Activated CD4-positive, alpha-beta T cell treated with anti-CD3 and anti-CD28 coated beads, Interleukin-10, Interleukin-2, amounts not matched to agents 100 ng/mL and 50 ng/mL, durations not matched to agents 16 hours and 8 hours (primary cell): ENCODE data around the gene SF3A2.
"Not testable (repeated sequence)": the region's sequence is repeated elsewhere in the genome, so short reads cannot be mapped to it uniquely, and the experiment has no call there.

Experiments used
- DNase-seq: peaks from one replicate; pipeline ENCODE4 v3.0.0-alpha.2; 2020

Gene SF3A2

DNA sequence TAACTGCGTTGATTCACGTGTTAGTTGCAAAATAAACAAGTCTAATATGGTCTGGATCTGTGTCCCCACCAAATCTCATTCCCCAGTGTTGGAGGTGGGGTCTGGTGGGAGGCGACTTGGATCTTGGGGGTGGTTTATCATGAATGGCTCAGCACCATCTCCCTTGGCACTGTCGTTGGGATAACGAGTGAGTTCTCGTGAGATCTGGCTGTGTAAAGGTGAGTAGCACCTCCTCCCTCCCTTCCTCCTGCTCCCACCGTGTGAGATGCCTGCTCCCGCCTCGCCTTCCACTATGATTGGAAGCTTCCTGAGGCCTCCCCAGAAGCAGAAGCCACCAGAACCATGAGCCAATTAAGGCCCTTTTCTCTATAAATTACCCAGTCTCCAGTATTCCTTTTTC is 40.5 kb downstream of the SF3A2 start:
- DNase-seq, result no peak

DNA sequence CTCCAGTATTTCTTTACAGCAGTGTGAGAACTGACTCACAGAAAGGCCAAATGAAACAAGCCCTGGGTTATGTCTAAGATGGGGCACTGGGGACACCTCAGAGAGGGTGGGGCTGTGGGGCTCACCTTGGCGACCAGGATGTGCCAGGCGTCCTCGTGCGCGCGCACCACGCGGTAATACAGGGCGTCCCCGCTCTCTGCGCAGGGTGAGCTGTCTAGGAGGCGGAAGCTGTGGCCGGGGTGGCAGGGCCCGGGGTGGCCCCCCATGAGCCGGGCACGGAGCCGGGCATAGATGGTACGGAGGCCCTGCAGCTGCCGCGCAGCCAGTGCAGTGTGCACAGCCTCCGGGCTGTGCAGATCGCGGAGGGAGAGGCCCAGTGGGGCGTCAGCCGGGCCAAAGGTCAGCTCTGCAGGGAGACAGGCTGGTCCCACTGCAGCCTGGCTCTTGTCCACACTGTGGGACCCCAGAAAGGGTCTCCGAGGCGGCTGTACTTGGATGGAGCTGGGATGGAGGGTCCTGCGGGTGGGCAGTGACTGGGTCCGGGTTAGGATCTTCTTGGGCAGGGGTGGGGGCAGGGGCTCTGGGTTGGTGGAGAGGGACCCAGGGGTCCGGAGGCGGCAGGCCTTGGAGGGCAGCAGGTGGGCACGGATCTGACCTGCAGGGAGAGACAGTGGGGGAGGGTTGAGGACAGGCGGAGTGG is 42.0 kb downstream of the SF3A2 start:
- DNase-seq, result no peak

DNA sequence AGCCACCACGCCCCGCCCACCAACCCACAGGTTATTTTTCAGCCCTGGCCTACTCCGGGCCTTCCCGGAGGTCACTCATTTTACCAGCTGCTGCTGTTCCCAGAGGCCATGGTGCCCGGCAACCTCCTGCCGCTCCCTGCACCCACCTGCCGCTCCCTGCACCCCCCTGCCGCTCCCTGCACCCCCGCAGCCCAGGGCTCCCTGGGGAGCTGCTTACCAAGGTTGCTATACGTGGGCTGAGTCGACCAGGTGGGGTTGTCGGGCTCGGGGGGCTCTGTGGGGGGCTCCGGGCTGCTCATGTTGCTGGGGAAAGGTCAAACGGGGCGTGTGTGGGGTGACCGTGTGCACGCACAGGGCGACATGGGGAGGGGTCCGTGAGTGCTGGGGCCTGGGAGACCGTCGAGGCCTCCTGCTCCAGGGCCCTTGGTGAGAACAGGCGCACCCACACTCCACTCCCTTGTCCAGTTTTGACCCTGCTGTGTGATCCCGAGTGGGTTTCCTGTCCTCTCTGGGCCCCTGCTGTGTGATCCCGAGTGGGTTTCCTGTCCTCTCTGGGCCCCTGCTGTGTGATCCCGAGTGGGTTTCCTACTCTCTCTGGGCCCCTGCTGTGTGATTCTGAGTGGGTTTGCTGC is 44.1 kb downstream of the SF3A2 start:
- DNase-seq, result no peak

DNA sequence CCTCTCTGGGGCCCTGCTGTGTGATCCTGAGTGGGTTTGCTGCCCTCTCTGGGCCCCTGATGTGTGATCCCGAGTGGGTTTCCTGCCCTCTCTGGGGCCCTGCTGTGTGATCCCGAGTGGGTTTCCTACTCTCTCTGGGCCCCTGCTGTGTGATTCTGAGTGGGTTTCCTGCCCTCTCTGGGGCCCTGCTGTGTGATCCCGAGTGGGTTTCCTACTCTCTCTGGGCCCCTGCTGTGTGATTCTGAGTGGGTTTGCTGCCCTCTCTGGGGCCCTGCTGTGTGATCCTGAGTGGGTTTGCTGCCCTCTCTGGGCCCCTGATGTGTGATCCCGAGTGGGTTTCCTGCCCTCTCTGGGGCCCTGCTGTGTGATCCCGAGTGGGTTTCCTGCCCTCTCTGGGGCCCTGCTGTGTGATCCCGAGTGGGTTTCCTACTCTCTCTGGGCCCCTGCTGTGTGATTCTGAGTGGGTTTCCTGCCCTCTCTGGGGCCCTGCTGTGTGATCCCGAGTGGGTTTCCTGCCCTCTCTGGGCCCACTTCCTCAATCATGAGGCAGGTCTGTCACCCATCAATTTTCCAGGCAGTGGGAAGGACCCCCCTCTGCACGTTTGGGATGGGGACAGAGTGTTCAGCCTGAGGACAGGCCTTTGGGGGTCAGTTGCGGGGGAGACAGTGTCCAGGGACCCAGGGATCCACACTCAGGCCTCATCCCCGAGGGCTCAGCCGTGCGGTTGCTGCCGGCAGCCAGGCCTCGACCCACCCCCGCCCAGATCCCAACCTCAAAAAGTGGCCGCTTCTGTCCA is 44.8 kb downstream of the SF3A2 start:
- not testable (repeated sequence) for DNase-seq

DNA sequence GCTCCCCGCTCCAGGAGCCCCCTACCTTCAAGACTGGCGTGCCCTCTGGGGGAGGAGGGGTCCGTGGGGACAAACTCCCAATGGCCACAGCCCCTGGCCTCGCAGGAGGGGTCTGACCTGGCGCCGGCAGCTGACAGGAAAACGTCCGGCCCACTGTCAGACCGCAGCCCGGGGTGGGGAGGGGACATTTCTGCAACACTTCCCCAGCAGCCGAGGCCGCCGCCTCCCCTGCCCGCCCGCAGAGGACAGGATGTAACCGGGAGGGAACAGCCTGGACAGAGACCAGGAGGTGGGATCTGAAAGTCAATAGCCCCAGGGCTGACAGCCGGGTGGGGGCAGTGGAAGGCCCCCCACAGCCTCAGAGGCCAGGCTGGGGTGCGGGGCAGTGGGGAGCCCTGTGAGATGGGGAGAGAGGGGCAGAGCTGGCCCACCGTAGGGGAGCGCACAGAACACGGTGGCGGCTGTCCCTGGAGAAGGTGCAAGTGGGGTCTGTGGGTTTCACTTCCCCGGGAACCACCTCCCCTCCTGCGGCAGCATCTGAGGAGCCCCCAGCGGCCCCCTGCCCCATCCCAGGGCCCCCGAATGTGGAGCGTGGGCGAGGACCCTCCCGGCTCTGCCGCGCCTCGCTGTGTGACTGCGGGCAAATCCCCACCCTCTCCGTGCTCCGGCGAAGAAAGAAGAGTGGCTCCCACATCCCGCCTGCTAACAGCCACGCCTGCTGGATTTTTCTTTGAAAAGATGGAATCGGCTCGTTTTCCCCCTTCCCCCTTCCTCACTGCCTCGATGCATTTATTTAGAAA is 45.6 kb downstream of the SF3A2 start, which contains the start of gene PEAK3:
Gene PEAK3, minus strand, starts transcription at position 114 of the 800 bp plus-strand sequence. CDS start 1,244 bp downstream, outside the sequence.
- DNase-seq, result no peak

DNA sequence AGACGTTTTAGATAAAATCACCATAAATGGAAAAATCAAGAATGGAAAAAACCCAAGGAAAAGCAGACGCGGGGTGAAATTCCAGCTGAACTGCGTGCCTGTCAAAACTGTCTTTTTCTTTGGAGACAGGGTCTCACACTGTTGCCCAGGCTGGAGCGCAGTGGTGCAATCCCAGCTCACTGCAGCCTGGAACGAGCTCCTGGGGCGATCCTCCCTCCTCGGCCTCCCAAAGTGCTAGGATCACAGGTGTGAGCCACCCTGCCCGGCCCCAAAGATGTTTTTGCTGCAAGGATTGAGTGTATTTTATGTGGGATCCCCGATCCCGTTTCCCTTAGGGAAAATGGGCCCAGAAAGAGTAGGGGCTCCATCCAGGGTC is 46.2 kb downstream of the SF3A2 start:
- no peak for DNase-seq

DNA sequence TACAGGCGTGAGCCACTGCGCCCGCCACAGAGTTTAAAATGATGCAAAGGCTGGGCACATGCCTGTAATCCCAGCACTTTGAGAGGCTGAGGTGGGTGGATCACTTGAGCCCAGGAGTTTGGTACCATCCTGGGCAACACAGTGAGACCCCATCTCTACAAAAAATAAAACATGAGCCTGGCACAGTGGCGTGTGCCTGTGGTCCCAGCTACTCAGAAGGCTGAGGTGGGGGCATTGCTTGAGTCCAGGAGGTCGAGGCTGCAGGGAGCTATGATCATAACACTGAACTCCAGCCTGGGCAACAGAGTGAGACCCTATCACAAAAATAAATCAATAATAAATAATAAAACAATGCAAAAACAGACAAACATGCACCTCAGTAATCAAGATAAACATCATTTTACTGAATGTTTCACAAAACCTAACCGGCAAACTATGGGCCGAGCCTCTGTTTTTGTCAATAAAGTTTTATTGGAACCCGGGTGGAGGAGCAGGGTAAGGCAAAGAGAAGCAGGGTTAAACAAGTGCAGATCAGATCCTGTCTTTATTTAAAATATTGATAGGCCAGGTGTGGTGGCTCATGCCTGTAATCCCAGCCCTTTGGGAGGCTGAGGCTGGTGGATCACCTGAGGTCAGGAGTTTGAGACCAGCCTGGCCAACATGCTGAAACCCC is 47.3 kb downstream of the SF3A2 start:
- no peak for DNase-seq

DNA sequence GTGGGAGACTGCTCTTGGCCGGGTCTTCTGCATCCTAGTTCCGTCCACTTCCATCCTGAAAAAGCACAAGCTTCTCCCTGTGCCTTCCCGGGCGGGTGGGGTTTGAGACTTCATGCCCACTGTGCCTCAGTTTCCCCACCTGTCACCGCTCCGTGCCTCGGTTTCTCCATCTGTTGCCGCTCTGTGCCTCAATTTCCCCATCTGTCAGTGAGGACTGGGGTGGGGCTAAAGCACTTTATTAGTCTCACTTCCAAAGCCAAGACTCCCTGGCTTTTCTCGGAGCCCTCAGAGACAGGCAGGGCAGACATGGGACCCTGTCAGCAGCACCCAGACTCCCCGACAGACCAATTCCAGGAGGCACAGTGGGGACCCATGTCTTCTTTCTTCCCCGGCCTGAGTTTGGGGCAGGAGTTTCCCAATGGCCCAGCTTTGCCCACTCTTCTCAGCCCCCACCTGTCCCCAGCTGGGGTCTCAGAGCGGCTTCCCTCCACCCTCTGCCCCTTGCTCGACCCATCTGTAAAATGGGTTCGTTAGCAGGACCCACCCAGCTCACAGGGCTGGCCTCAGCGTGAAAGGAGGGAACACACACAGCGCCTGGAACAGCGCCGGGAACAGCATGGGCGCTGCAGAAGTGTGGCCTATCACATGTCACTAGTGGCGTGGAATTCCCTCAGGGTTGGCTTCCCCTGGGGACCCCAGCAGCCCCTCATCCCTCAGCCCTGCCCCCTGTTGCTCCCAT is 49.9 kb downstream of the SF3A2 start:
- DNase-seq, result no peak

DNA sequence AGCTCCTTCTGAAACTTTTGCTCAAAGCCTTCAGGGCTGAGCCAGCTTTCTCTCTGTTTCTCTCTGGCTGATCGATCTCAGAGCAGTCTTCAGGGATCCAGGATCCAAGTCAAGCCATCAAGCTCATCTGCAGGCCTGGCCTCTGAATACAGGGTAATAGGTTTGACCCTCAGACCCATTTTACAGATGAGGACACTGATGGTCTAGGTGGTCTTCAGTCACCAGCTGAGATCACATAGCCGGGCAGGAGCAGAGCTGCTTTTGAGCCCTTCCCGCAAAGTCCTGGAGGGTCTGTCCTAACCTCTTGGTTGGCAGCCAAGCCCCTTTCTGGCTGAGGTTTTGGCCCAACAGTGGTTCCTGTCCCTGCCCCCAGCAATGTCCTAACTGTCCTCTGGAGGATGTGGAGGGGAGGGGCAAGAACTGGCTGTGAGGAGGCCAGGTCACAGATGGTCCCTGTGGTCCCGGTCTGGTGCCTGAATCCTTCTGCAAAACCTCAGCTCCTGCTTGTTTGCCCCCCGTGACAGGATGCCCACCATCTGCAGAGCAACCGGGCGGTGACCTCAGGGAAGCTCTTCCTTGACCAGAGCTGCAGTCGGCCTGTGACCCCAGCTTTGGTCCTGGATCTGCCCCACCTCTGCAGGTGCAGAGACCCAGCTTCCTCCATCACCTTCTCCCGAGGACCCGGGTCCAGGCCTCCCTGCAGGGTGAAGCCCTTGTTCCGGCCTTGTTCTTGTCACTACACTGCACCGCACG is 51.1 kb downstream of the SF3A2 start:
- no peak for DNase-seq

DNA sequence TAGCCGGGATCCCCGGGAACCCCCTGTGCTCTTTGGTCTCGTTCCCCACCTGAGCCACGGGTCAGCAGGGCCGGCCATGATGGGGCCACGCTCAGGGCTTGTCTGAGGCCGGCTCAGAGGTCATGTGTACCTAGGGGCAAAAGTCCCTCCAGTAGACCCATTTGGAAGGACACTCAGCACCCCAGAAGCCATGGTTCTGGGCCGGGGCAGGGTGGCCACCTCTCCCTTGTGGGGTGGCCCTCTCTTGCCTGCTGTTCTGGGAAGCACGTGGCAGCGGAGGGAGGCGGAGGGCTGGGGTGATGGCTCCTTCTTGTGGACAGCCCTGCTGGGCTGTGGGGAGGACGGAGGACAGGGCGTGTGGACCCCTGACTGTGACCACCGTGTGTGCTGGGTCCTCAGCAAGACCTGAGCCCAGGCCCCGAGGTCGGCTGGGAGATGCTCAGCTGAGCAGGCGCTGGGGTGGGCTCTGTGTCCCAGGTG is 51.8 kb downstream of the SF3A2 start:
- DNase-seq, result no peak

DNA sequence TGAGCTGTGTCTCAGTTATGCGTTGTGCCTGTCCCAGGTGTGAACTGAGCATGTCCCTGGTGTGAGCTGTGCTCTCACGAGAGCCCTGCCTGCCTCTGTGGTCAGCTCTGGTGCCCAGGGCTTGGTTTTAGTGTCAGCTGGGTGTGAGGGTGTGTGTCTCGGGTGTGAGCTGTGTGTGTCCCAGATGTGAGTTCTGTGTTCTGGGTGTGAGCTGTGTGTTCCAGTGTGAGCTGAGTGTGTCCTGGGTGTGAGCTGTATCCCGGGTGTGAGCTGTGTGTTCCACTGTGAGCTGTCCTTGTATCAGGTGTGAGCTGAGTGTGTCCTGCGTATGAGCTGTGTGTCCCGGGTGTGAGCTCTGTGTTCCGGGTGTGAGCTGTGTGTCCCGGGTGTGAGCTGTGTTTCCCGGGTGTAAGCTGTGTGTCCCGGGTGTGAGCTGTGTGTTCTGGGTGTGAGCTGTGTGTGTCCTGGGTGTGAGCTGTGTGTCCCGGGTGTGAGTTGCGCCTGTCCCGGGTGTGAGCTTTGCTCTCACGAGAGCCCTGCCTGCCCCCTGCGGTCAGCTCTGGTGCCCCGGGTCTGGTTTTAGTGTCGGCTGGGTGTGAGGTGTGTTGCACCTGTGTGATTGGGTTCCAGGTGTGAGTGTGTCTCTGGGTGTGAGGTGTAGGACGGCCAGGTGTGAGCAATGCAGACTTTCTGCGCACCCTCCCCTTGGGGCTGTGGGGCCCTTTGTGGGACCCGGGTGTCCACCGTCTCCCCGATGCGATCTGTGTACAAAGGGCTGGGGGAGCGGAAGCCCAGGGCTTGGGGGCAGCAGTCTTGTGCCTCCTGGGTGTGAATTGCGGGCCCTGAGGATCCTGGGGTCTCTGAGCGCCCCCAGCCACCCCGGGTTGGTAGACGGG is 52.4 kb downstream of the SF3A2 start:
- no peak for DNase-seq

DNA sequence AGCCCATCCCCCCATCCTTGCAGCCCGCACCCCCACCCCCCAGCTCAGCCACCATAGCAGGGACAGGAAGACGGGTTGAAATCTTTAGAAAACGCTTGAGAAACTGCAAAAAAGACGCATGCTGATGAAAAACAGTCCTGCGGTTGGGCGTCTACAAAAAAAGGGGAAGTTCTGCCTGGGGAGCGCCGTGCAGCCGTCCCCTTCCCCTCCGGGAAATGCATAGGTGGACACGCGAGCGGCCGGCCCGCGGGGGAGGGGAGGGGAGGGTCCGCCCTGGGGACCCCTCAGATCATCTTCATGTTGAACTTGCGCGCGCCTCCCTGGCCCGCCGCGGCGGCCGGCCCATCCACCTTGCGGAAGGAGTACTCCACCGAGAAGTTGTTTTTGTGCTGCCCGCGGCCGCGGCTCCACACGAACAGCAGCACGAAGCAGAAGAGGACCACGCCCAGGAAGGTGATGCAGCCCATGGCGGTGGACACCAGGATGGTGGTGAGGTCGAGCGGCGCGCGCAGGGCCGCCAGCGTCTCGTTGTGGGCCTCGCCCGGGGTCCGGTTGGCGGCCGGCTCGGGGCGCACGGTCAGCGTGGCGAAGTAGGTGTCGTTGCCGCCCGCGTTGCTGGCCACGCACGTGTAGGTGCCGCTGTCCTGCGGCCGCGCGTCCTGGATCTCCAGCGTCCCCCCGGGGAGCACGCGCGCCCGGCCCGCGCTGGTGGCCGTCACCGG is 53.3 kb downstream of the SF3A2 start:
- DNase-seq, result peak; percentile 66

DNA sequence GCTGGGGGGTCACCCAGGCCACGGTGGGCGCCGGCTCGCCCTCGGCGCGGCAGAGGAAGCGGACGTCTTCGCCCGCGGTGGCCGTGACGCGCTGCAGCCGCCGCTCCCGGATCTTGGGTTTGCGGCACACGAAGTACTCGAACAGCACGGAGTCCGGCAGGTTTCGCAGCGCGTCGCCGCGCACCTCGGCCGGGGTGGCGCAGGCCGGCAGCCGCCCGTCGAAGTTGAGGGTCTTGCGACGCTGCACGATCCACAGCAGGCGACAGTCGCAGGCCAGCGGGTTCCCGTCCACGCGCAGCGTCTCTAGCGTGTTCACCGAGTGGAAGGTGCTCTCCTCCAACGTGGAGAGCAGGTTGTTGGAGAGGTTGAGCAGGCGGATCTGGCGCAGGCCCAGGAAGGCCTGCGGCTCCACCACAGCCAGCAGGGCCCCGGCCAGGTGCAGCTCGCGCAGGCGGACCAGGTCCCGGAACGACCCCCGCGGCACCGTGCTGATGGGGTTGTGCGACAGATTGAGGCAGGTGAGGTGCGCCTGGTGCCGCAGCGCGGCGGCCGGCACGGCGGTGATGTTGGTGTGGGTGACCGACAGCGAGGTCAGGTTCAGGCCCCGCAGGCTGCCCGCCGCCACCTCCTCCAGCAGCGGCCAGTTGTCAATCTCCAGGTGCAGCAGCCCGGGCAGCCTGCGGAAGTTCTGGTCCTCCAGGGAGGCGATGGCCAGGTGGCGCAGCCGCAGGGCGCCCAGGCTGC is 54.0 kb downstream of the SF3A2 start:
- no peak for DNase-seq

DNA sequence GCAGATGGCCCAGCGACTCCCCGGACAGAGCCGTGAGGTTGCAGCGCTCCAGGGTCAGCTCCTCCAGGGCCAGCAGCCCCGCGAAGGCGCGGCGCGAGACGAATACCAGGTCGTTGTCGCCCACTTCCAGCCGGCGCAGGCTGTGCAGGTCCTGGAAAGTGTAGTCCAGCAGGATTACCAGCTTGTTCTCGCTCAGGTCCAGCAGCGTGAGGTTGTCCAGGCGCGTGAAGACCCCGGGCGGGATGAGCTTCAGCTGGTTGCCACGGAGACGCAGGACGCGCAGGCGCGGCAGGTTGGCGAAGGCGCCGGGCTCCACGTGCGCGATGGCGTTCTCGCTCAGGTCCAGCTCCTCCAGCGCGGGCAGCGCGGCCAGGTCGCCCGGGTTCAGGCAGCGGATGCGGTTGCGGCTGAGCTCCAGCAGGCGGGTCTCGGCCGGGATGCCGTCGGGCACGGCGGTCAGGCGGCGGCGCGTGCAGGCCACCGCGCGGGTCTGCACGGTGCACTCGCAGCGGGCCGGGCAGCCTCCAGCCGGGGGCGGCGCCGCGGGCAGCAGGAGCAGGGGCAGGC is 54.6 kb downstream of the SF3A2 start:
- DNase-seq, result no peak

DNA sequence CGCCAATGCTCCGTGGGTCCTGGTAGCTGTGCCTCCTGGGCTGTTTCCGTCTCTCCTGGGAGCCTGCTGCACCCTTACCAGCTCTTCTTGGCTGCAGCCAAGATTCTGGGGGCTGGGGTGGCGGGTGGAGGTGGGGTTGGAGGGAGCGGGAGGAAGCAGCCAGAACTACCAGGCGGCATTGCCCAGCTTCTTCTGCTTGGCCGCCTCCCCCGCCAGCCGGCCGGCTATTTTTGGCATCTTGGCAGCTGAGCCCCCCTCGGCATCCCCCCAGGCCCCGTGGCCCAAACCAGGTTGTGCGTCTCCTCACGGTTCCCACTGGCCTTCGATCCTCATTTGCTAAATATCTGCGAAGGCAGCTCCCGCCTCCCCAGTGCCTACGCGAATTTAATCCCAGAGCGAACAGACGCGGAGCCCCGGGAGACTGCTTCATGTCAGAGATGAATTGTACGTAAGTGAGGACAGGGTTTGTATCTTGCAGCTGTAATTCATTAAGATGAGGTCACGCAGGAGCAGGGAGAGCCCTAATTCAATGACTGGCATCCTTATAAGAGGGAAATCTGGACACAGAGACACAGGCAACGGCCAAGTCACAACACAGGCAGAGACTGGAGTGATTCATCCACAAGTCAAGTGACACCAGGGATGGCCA is 58.2 kb downstream of the SF3A2 start:
- no peak for DNase-seq

DNA sequence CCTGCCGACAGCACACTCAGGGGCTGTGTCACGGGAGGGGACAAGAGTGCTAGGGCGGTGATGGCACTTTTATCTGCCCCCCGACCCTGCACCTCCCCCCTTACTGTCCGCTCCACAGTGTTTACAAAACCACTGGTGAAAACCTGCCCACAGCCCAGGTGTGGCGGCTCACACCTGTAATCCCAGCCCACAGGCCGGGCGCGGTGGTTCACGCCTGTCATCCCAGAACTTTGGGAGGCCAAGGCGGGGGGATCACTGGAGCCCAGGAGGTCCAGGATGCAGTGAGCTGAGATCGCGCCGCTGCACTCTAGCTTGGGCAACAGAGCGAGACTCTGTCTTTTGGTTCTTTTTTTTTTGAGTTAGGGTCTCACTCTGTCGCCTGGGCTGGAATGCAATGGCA is 59.5 kb downstream of the SF3A2 start:
- no peak for DNase-seq
